ENCODE measurements around the gene SPRR1A. TPM values are rescaled to one million over a fixed set of nuclear protein-coding genes. Genes with fewer than 3 reads are reported as not detected.
"Not testable (repeated sequence)": the region's sequence is repeated elsewhere in the genome, so short reads cannot be mapped to it uniquely, and the experiment has no call there.

The SPRR1A gene
- total RNA-seq, 2 donors from 2014 or later, result not detected

DNA sequence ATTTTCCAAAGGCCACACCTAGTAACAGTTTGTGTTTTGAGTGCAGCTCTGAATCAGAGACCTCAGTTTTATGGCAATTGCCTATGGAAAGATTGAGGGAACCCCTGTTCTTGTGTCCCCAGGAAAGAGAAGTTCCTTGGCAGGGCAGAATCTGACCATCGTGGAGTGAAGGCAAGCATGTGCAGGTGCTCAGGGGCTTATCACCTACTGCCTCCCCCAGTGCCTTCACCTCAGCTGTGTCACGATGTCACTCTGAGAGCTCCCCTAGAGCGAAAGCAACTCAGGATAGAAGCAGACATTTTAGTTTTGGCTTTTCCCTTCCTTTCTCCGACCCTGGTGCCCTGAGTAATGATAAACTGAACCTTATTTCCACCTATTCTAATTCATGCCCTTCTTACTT, 1.8 kb upstream of the SPRR1A start:
- H3K27me3 Mint-ChIP-seq, result peaks cover 25 to 52% of the 10 kb centered on the region in 2 donors
- DNase-seq (ENCODE audit: low spot score), result no peak

DNA sequence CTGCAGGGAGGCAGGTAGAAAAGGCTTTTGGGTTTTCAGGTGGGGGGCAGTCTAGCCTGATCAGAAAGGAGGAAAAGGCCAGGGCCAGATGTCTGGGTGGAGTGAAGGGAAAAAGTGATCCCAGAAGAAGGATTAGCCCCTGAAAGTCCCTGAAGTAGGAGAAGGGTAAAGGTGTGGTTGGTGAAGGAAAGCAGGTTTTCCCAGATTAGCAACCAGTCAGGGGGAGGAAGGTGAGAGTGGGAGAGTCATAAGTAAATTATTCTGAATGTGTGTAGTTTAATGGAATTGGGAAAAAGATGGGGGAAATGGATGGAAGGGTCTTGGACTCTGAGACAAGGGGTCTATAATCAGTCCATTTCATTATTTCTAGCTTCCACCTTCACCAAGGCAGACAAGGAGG, 647 bp upstream of the SPRR1A start:
- Mint-ChIP-seq H3K4me1 (ENCODE audit: low read depth in 2 of 2) (no peaks in the 10 kb centered on the region), H3K27ac (no peak overlapping the region), H3K27me3 (peaks cover 31 to 46% of the 10 kb centered on the region in 2 donors), H3K36me3 (no peaks in the 10 kb centered on the region), H3K9me3 (peaks cover 4% of the 10 kb centered on the region), H3K4me3 (no peak overlapping the region)
- DNase-seq (ENCODE audit: low spot score) (no peak), ATAC-seq (no peak)

More for the DNA sequence above, 1.8 kb upstream of the SPRR1A start:
- peaks cover 4% of the 10 kb centered on the region for H3K9me3 Mint-ChIP-seq
- no peak overlapping the region for H3K4me3 Mint-ChIP-seq
- H3K27ac Mint-ChIP-seq, result no peak overlapping the region
- no peaks in the 10 kb centered on the region for H3K36me3 Mint-ChIP-seq
- H3K4me1 Mint-ChIP-seq (ENCODE audit: low read depth in 2 of 2), result no peaks in the 10 kb centered on the region
- no peak for ATAC-seq

DNA sequence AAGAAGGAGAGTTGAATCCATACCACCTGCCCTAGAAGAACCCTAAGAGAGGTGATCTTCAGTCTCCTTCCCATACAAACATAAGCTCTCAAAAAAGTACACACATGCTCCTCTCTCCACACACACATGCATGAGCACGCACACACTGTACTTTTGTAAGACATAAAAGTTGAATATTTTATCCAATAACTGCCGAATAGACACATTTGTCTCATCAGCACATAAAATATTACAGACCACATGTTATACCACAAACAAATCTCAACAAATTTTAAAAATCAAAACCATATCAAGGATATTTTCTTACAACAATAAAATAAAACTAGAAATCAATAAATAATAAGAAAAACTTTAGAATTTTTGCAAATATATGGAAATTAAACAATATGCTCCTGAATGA, 2.7 kb downstream of the SPRR1A start:
- Mint-ChIP-seq H3K9me3 (peaks cover 4% of the 10 kb centered on the region), H3K4me1 (ENCODE audit: low read depth in 2 of 2) (no peaks in the 10 kb centered on the region), H3K27me3 (peaks cover 32 to 39% of the 10 kb centered on the region in 2 donors), H3K27ac (no peak overlapping the region), H3K4me3 (no peak overlapping the region), H3K36me3 (no peaks in the 10 kb centered on the region)
- no peak for ATAC-seq
- DNase-seq (ENCODE audit: low spot score), result no peak

DNA sequence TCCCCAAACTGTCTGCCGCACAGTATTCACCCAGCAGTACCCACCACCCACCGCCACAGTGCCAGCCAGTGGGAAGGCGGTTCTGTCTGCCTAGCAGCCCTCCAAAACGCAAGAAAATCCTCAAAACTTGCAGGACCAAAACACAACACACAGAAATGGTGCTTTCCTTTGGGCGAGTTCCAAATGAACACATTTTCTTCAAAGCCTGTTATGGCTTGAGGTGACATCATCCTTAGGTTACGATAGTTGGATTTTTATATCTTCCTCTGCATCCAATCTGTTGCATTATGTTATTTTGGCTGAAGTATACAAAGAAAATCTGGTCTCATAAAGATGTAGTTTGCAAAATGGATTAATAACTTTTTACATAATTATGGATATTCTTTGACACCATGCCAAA, 9.3 kb downstream of the SPRR1A start:
- Mint-ChIP-seq H3K9me3 (no peaks in the 10 kb centered on the region), H3K27ac (no peak overlapping the region), H3K4me3 (no peak overlapping the region), H3K27me3 (peaks cover 24 to 36% of the 10 kb centered on the region in 2 donors), H3K4me1 (ENCODE audit: low read depth in 2 of 2) (no peaks in the 10 kb centered on the region), H3K36me3 (no peaks in the 10 kb centered on the region)
- ATAC-seq (no peak), DNase-seq (ENCODE audit: low spot score) (no peak)

GRCh38 chr1:152995842-152996241, 12.0 kb downstream of the SPRR1A start:
- H3K27ac Mint-ChIP-seq, result no peak overlapping the region
- H3K4me1 Mint-ChIP-seq (ENCODE audit: low read depth in 2 of 2), result no peaks in the 10 kb centered on the region
- no peak overlapping the region for H3K4me3 Mint-ChIP-seq
- no peak for ATAC-seq
- DNase-seq (ENCODE audit: low spot score), result no peak
- H3K27me3 Mint-ChIP-seq, result peaks cover 19 to 48% of the 10 kb centered on the region in 2 donors
- no peaks in the 10 kb centered on the region for H3K9me3 Mint-ChIP-seq
- no peaks in the 10 kb centered on the region for H3K36me3 Mint-ChIP-seq

- no peaks in the 10 kb centered on the region for H3K36me3 Mint-ChIP-seq
- no peak overlapping the region for H3K27ac Mint-ChIP-seq
- no peaks in the 10 kb centered on the region for H3K4me1 Mint-ChIP-seq (ENCODE audit: low read depth in 2 of 2)
- no peaks in the 10 kb centered on the region for H3K9me3 Mint-ChIP-seq
- ATAC-seq (no peak), DNase-seq (ENCODE audit: low spot score) (no peak)
- peaks cover 15 to 44% of the 10 kb centered on the region in 2 donors for H3K27me3 Mint-ChIP-seq
- H3K4me3 Mint-ChIP-seq, result no peak overlapping the region
Observed at GRCh38 chr1:152996633-152997400, 12.9 kb downstream of the SPRR1A start.

GRCh38 chr1:152997901-152998300, 14.0 kb downstream of the SPRR1A start:
- H3K9me3 Mint-ChIP-seq, result no peaks in the 10 kb centered on the region
- no peak for DNase-seq (ENCODE audit: low spot score)
- no peak for ATAC-seq
- H3K27ac Mint-ChIP-seq, result no peak overlapping the region
- peaks cover 15 to 49% of the 10 kb centered on the region in 2 donors for H3K27me3 Mint-ChIP-seq
- no peaks in the 10 kb centered on the region for H3K36me3 Mint-ChIP-seq
- no peak overlapping the region for H3K4me3 Mint-ChIP-seq
- H3K4me1 Mint-ChIP-seq (ENCODE audit: low read depth in 2 of 2), result no peaks in the 10 kb centered on the region

- H3K27ac Mint-ChIP-seq, result no peak overlapping the region
- no peaks in the 10 kb centered on the region for H3K4me1 Mint-ChIP-seq (ENCODE audit: low read depth in 2 of 2)
- H3K4me3 Mint-ChIP-seq, result no peak overlapping the region
- ATAC-seq (no peak), DNase-seq (ENCODE audit: low spot score) (no peak)
- H3K36me3 Mint-ChIP-seq, result no peaks in the 10 kb centered on the region
- H3K27me3 Mint-ChIP-seq, result peaks cover 16 to 49% of the 10 kb centered on the region in 2 donors
- no peaks in the 10 kb centered on the region for H3K9me3 Mint-ChIP-seq
Observed at GRCh38 chr1:152998476-152998875, 14.6 kb downstream of the SPRR1A start.

GRCh38 chr1:152999818-153000217, 15.9 kb downstream of the SPRR1A start:
- H3K4me1 Mint-ChIP-seq (ENCODE audit: low read depth in 2 of 2), result no peaks in the 10 kb centered on the region
- H3K27me3 Mint-ChIP-seq, result peaks cover 24 to 36% of the 10 kb centered on the region in 2 donors
- no peak for ATAC-seq
- no peak overlapping the region for H3K27ac Mint-ChIP-seq
- H3K9me3 Mint-ChIP-seq, result no peaks in the 10 kb centered on the region
- H3K4me3 Mint-ChIP-seq, result no peak overlapping the region
- H3K36me3 Mint-ChIP-seq, result no peaks in the 10 kb centered on the region
- no peak for DNase-seq (ENCODE audit: low spot score)

GRCh38 chr1:153000294-153000693, 16.4 kb downstream of the SPRR1A start:
- Mint-ChIP-seq H3K27ac (no peak overlapping the region), H3K4me1 (ENCODE audit: low read depth in 2 of 2) (no peaks in the 10 kb centered on the region), H3K9me3 (no peaks in the 10 kb centered on the region)

DNA sequence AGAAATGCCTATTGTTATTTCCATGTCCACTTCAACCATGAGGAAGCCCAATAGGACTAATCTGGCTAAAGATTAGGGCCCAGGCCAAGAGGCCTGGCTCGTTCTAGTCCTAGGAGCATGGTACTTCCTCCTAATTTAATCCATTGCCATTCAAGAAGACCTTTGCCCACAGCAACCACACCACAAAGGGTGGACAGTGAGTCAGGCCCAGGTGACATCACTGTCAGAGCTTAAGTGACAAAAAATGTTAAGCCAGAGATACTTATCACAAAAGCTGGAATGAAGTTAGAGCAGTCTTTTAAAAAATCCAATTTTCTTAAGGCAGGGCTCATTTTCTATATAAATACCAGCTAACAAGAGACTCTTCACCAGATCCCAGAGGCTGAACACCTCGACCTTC, 17.5 kb downstream of the SPRR1A start, which contains the start of gene SPRR3:
SPRR3 (plus strand) TSS at position 368 of the 400 bp plus-strand sequence. CDS start 1,272 bp downstream, outside the sequence.
- H3K27me3 Mint-ChIP-seq, result peaks cover 20 to 26% of the 10 kb centered on the region in 2 donors
- no peaks in the 10 kb centered on the region for H3K9me3 Mint-ChIP-seq
- no peak for DNase-seq (ENCODE audit: low spot score)
- no peaks in the 10 kb centered on the region for H3K4me1 Mint-ChIP-seq (ENCODE audit: low read depth in 2 of 2)
- H3K36me3 Mint-ChIP-seq, result no peaks in the 10 kb centered on the region
- H3K4me3 Mint-ChIP-seq, result no peak within 1 kb of the TSS
- no peak within 1 kb of the TSS for H3K27ac Mint-ChIP-seq
- no peak for ATAC-seq

More at GRCh38 chr1:153000294-153000693, 16.4 kb downstream of the SPRR1A start:
- DNase-seq (ENCODE audit: low spot score) (no peak), ATAC-seq (no peak)
- Mint-ChIP-seq H3K27me3 (peaks cover 24 to 32% of the 10 kb centered on the region in 2 donors), H3K4me3 (no peak overlapping the region), H3K36me3 (no peaks in the 10 kb centered on the region)

GRCh38 chr1:153011235-153011758, 27.4 kb downstream of the SPRR1A start:
- H3K36me3 Mint-ChIP-seq; DNase-seq (ENCODE audit: low spot score); ATAC-seq; H3K4me1 Mint-ChIP-seq (ENCODE audit: low read depth in 2 of 2); H3K9me3 Mint-ChIP-seq; H3K27ac Mint-ChIP-seq; H3K4me3 Mint-ChIP-seq: not testable (repeated sequence)
- H3K27me3 Mint-ChIP-seq, result peaks cover 11 to 33% of the 10 kb centered on the region in 2 donors

DNA sequence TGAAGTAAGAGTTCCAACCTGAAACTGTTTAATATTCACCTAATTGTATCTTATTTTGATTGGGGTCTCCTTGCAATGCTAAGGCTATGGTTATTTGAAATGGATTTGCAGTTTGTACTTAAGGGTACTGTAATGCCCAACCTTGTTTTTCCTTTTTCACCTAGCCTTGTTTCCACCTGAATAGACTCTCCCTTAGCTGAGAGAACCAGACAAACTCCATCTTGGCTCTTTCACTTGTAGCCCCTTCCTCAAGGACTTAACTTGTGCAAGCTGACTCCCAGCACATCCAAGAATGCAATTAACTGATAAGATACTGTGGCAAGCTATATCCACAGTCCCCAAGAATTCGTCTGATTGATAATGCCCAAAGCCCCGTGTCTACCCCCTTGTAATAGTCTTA, 37.9 kb downstream of the SPRR1A start:
- ATAC-seq; H3K4me3 Mint-ChIP-seq; H3K4me1 Mint-ChIP-seq (ENCODE audit: low read depth in 2 of 2); H3K27ac Mint-ChIP-seq; H3K9me3 Mint-ChIP-seq; H3K36me3 Mint-ChIP-seq; DNase-seq (ENCODE audit: low spot score): not testable (repeated sequence)
- peaks cover 27 to 50% of the 10 kb centered on the region in 2 donors for H3K27me3 Mint-ChIP-seq

GRCh38 chr1:153022340-153022739, 38.5 kb downstream of the SPRR1A start:
- not testable (repeated sequence) for H3K36me3 Mint-ChIP-seq; DNase-seq (ENCODE audit: low spot score); H3K9me3 Mint-ChIP-seq; H3K27ac Mint-ChIP-seq; H3K4me1 Mint-ChIP-seq (ENCODE audit: low read depth in 2 of 2); ATAC-seq; H3K4me3 Mint-ChIP-seq
- peaks cover 27 to 48% of the 10 kb centered on the region in 2 donors for H3K27me3 Mint-ChIP-seq

Measured in natural killer cell treated with Interleukin-12 subunit alpha and Interleukin-12 subunit beta and Interleukin-15 and Interleukin-18, amount 100 ng/mL, for 72 hours (primary cell).